ENCODE data around the gene TMEM116.

GRCh38 chr12:111905502-111905901, 107.5 kb downstream of the TMEM116 start:
- TF ChIP-seq CTCF (IDR thresholded peaks at IDR 0.05) (no peak), EZH2 (IDR thresholded peaks at IDR 0.05) (no peak)

All from neural progenitor cell (in vitro differentiated cells).